Lower lobe of right lung (tissue), 2 donors: ENCODE data around the gene LY86. TPM values are rescaled to one million over a fixed set of nuclear protein-coding genes. Genes with fewer than 3 reads are reported as not detected.

ENCODE experiments used
- ATAC-seq, 2 donors: fragments of 200-7000 bp; cut with Tn5 transposase; one replicate each; pipeline ENCODE4 v1.9.1; 2020 to 2022; ENCODE audit warnings: mild to moderate bottlenecking in 2 of 2, moderate library complexity in 2 of 2
- DNase-seq: peaks from one replicate; pipeline ENCODE4 v3.0.0-alpha.2; 2020
- H3K27ac ChIP-seq: fragments of 200-600 bp; one replicate; pipeline ENCODE4 v1.8.0; 2022
- H3K27me3 ChIP-seq: fragments of 200-600 bp; one replicate; pipeline ENCODE4 v1.8.0; 2022; ENCODE audit warnings: low read depth
- H3K36me3 ChIP-seq: fragments of 200-600 bp; one replicate; pipeline ENCODE4 v1.8.0; 2022; ENCODE audit warnings: mild to moderate bottlenecking
- H3K4me1 ChIP-seq: fragments of 200-600 bp; one replicate; pipeline ENCODE4 v1.8.0; 2022
- H3K4me3 ChIP-seq: fragments of 200-600 bp; one replicate; pipeline ENCODE4 v1.8.0; 2022; ENCODE audit warnings: mild to moderate bottlenecking
- H3K9me3 ChIP-seq: fragments of 200-600 bp; one replicate; pipeline ENCODE4 v1.8.0; 2022
- intact Hi-C: fragments of 100-400 bp; cut with DNase I; formaldehyde crosslinking; loops from one replicate; pipeline ENCODE4 v1.11.0; 2022
- total RNA-seq: library from RNA; stranded (reverse); fragmentation: NEBNext Ultra II Directional; extraction: Animal tissue kit (Norgen Biotek cat#: 25700); gene quantifications from one replicate; pipeline ENCODE4 v1.2.1, GENCODE V29; 2021
- TF ChIP-seq, protein P1 (sequence below): fragments of 200-600 bp; IDR thresholded peaks from one replicate; pipeline ENCODE4 v1.8.0; 2022; ENCODE audit warnings: antibody characterized with exemption, mild to moderate bottlenecking
- donor health status: DM: no; HTN: yes; CAD: no; lungs with severe emphysema.

The LY86 gene
- total RNA-seq, 1 donor from 2014 or later = 20.2 TPM

DNA sequence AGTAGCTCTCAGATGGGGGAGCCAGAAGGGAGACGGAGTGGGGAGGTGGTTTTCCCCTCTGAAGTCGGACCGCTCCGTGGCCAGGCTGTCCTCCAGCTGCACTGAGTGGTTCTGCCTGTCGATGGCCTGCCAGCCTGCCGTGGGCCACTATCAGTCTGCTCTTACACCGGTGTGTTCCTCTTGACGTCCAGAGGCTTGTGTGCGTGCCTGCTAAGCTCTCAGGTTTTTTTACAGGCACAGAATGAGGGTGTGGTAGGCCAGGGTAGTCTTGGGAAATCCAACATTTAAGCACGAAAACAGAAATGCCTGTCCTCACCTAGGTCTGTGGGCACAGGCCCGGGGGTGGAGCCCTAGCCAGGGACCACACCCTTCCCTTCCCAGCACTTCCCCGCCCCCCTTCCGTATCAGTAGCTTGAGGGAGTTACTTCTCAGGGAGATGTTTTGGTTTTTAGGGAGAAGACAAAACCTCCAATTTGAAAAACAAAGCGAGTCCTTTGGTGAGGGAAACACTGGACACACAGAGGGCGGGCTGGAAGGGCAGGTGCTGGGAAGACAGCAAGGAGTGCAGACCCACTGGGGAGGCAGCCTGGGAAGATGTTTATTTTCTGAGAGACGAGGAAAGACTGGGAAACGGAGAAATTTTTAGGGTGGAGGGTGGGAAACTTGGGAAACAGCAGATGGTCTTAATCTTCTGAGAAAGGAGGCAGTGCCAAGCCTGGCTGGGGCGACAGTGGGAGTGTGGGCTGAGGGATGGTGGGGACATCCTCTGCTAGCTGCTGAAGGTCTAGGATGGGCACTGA lies 106.5 kb downstream of the LY86 start:
- peak overlapping the region; percentile 7 for H3K4me3 ChIP-seq
- H3K27me3 ChIP-seq = no peaks in the 10 kb centered on the region
- H3K4me1 ChIP-seq = peaks cover 60% of the 10 kb centered on the region
- no peaks in the 10 kb centered on the region for H3K9me3 ChIP-seq
- intact Hi-C loops = no loop called here
- H3K27ac ChIP-seq = peak overlapping the region; percentile 85
- DNase-seq (peak; percentile 85), ATAC-seq (peak; percentile 82 to 87)
- H3K36me3 ChIP-seq = no peaks in the 10 kb centered on the region
- TF ChIP-seq, protein P1, sequence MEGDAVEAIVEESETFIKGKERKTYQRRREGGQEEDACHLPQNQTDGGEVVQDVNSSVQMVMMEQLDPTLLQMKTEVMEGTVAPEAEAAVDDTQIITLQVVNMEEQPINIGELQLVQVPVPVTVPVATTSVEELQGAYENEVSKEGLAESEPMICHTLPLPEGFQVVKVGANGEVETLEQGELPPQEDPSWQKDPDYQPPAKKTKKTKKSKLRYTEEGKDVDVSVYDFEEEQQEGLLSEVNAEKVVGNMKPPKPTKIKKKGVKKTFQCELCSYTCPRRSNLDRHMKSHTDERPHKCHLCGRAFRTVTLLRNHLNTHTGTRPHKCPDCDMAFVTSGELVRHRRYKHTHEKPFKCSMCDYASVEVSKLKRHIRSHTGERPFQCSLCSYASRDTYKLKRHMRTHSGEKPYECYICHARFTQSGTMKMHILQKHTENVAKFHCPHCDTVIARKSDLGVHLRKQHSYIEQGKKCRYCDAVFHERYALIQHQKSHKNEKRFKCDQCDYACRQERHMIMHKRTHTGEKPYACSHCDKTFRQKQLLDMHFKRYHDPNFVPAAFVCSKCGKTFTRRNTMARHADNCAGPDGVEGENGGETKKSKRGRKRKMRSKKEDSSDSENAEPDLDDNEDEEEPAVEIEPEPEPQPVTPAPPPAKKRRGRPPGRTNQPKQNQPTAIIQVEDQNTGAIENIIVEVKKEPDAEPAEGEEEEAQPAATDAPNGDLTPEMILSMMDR = no peak

DNA sequence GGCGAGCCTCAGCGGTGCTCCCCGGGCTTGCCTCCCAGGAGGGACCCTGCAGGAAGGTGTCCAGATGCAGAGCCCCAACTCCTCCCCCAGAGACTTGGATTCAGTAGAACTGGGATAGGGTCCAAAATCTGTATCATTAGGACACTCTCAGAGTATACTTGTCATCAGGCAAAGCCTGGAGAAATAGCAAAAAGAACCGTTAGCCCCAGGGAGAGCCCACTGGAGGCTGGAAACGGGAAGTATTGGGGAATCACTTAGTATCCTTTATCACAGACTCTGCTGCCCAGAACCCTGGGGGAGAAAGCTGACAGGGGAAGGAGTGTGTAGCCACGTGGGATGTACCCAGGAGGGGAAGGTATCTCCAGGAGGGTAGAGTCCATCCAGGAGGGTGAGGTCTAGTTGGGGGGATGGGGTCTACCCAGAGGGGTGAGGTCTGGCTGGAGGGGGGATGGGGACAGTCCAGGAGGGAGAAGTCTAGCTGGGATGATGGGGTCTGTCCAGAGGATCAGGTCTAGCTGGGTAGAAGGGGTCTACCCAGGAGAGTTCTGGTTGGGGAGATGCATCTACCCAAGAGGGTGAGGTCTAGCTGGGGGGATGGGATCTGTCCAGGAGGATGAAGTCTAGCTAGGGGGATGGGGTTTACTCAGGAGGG lies 107.2 kb downstream of the LY86 start:
- Histone ChIP-seq H3K9me3 (no peaks in the 10 kb centered on the region), H3K27me3 (no peaks in the 10 kb centered on the region), H3K27ac (peak overlapping the region; percentile 85), H3K36me3 (no peaks in the 10 kb centered on the region), H3K4me1 (peaks cover 56% of the 10 kb centered on the region), H3K4me3 (no peak overlapping the region)
- intact Hi-C loops = no loop called here
- TF ChIP-seq, protein P1 = no peak
- DNase-seq = no peak
- ATAC-seq = no peak

DNA sequence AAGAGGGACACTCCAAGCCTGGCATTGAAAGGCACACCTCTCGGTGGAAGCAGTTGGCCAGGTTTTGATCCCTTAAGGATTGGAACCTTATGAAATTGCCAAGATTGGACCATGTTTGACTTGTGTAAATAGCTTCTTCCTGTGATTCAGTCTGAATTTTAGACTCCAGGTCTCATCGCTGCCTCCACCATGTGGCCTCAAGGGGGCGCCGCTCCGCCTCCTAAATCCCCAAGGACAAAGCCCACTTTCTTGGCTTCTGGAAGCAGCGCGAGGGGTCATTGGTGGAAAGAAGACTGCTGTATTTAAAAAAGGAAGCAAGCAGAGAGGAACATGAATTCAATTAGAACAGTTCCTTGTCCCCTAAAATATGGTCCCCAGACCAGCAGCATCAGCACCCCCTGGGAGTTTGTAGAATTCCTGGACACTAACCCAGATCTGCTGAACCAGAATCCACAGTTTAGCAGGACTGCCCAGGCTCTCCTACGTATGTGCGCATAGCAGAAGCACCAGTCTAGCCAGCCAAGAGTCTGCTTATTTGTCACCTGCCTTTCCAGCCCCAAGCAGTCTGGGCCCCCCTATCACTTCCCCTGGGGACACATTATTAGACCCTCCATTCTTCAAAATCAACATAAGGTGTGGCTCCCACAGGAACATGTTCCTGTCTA lies 108.5 kb downstream of the LY86 start:
- ATAC-seq (peak; percentile 49 to 50), DNase-seq (peak; percentile 85)
- H3K4me3 ChIP-seq = no peak overlapping the region
- H3K4me1 ChIP-seq = peaks cover 54% of the 10 kb centered on the region
- no peaks in the 10 kb centered on the region for H3K27me3 ChIP-seq
- TF ChIP-seq, protein P1 = peak; percentile 89
- no peaks in the 10 kb centered on the region for H3K9me3 ChIP-seq
- no peaks in the 10 kb centered on the region for H3K36me3 ChIP-seq
- peak overlapping the region; percentile 85 for H3K27ac ChIP-seq
- intact Hi-C loops = no loop called here

DNA sequence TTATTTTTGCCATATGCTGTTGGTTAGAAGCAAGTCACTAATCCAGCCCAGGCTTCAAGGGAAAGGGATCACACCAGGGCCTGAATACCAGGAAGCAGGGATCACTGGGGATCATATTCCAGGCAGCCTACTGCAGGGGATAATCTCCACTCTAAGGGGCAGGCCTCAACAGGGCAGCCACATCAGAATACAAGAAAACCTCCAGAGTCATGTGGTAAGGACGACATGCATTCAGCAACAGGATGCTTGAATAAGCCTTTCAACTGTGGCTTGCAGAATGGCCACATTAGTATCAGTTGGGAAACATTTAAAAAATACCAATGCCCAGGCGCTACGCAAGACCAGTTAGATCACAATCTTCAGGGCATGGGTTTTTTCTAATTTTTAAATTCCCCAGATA lies 109.1 kb downstream of the LY86 start:
- intact Hi-C loops = no loop called here
- Histone ChIP-seq H3K36me3 (no peaks in the 10 kb centered on the region), H3K9me3 (no peaks in the 10 kb centered on the region), H3K4me3 (no peak overlapping the region), H3K4me1 (peaks cover 54% of the 10 kb centered on the region), H3K27me3 (no peaks in the 10 kb centered on the region), H3K27ac (peak overlapping the region; percentile 85)
- TF ChIP-seq, protein P1 = no peak
- DNase-seq (no peak), ATAC-seq (no peak)

DNA sequence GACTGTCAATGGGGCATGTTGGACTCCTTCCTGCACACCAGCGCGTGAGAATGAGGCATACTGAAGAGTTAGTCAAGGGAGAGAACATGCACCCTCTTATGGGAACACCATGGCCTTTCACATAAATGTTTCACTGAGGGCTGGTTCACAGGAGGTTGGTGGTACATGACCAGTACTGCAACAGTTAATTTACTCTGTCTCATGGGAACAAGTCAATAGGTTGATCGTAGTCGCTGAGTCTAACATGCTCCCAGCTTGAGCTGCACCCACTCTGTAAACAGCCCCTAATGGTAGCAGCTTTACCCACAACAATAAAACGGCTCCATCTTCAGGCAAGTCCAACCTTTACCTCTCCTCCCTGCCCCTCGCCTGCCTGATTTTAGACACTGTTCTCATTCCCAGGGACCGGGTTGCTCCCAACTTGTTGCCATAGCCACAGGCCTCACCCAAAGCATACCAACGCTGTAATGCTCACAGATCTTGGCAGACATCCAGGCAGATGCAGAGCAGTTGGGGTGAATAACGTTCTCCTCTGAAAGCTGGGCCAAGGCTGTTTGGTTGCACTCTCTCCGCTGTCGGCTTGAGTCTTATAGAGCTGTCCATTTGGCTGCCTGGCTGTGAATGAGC lies 111.3 kb downstream of the LY86 start:
- DNase-seq (peak; percentile 77), ATAC-seq (peak; percentile 86 to 90)
- H3K36me3 ChIP-seq = no peaks in the 10 kb centered on the region
- intact Hi-C loops = no loop called here
- H3K4me1 ChIP-seq = peaks cover 41% of the 10 kb centered on the region
- H3K27me3 ChIP-seq = no peaks in the 10 kb centered on the region
- H3K4me3 ChIP-seq = no peak overlapping the region
- H3K9me3 ChIP-seq = no peaks in the 10 kb centered on the region
- TF ChIP-seq, protein P1 = no peak
- H3K27ac ChIP-seq = peak overlapping the region; percentile 64
